Activated CD8-positive, alpha-beta T cell treated with anti-CD3 and anti-CD28 coated beads for 36 hours (primary cell): Measurements from ENCODE around the gene SLC6A13. TPM values are rescaled to one million over a fixed set of nuclear protein-coding genes. Genes with fewer than 3 reads are reported as not detected.
A peak's percentile ranks its signal among the peaks of the same experiment; 100 is the strongest.

Source experiments
- ATAC-seq: fragments of 200-7000 bp; cut with Tn5 transposase; one replicate; pipeline ENCODE4 v1.10.0; 2021; ENCODE audit warnings: mild to moderate bottlenecking, moderate library complexity
- CTCF ChIA-PET: fragments of 350-600 bp; sonication (Branson Sonifier 250); formaldehyde crosslinking; loops from one replicate; lab custom pipeline; 2021; ENCODE audit warnings: antibody characterized with exemption; lab: Charles Lee
- POLR2A ChIA-PET: fragments of 350-600 bp; sonication (Branson Sonifier 250); formaldehyde crosslinking; loops from one replicate; lab custom pipeline; 2021; ENCODE audit warnings: antibody characterized with exemption; lab: Charles Lee
- DNase-seq: peaks from one replicate; pipeline ENCODE4 v3.0.0-alpha.2; 2020
- H3K27ac Mint-ChIP-seq: one replicate; pipeline ENCODE4 v1.8.0; 2021; ENCODE audit warnings: mild to moderate bottlenecking, mixed read lengths
- H3K27me3 Mint-ChIP-seq: one replicate; pipeline ENCODE4 v1.8.0; 2021; ENCODE audit warnings: mixed read lengths
- H3K36me3 Mint-ChIP-seq: one replicate; pipeline ENCODE4 v1.8.0; 2021; ENCODE audit warnings: low read depth, mixed read lengths
- H3K4me1 Mint-ChIP-seq: one replicate; pipeline ENCODE4 v1.8.0; 2021; ENCODE audit warnings: low read depth, mixed read lengths
- H3K4me3 Mint-ChIP-seq: one replicate; pipeline ENCODE4 v1.8.0; 2021; ENCODE audit warnings: mild to moderate bottlenecking, moderate library complexity, mixed read lengths
- H3K9me3 Mint-ChIP-seq: one replicate; pipeline ENCODE4 v1.8.0; 2021; ENCODE audit warnings: mixed read lengths
- CTCF ChIP-seq: fragments of 200-600 bp; IDR thresholded peaks from one replicate; pipeline ENCODE4 v1.8.0; 2022; ENCODE audit warnings: antibody characterized with exemption, mild to moderate bottlenecking
- intact Hi-C: fragments of 100-400 bp; cut with micrococcal nuclease; formaldehyde crosslinking; loops from one replicate; pipeline ENCODE4 v1.10.0; 2022
- total RNA-seq, 2 experiments: library from RNA; stranded (reverse); gene quantifications; one replicate each; pipeline ENCODE4 v1.2.3, GENCODE V29; 2021

Gene SLC6A13
- total RNA-seq, 2 experiments from 2014 or later: not detected

- H3K9me3 Mint-ChIP-seq: peaks cover 6% of the 10 kb centered on the region
- H3K4me3 Mint-ChIP-seq: no peak overlapping the region
- H3K27me3 Mint-ChIP-seq: no peaks in the 10 kb centered on the region
- H3K27ac Mint-ChIP-seq: no peak overlapping the region
- DNase-seq (no peak), ATAC-seq (no peak)
- ChIA-PET POLR2A (no interaction called here), CTCF (interaction anchor here (0.6 to 0.9 kb wide), 2 partner anchors 15 to 28 kb away, joined by 3 read pairs; no protein-coding TSS in a partner anchor)
- TF ChIP-seq CTCF: no peak
- intact Hi-C loops: no loop called here
- H3K4me1 Mint-ChIP-seq: peaks cover 26% of the 10 kb centered on the region
- H3K36me3 Mint-ChIP-seq: peaks cover 69% of the 10 kb centered on the region
These were observed 32.5 kb upstream of the SLC6A13 start for GRCh38 chr12:295132-295531.

- DNase-seq (no peak), ATAC-seq (no peak)
- Mint-ChIP-seq H3K9me3 (no peaks in the 10 kb centered on the region), H3K27ac (peak overlapping the region; percentile 21), H3K4me1 (peaks cover 12% of the 10 kb centered on the region), H3K27me3 (no peaks in the 10 kb centered on the region), H3K4me3 (no peak overlapping the region), H3K36me3 (peaks cover 54% of the 10 kb centered on the region)
- CTCF ChIA-PET: no interaction called here
- intact Hi-C loops: no loop called here
- TF ChIP-seq CTCF: no peak
- POLR2A ChIA-PET: no interaction called here
These were observed 30.6 kb upstream of the SLC6A13 start for GRCh38 chr12:293199-293598.

- Mint-ChIP-seq H3K4me3 (no peak overlapping the region), H3K4me1 (peaks cover 19% of the 10 kb centered on the region), H3K27me3 (no peaks in the 10 kb centered on the region), H3K27ac (no peak overlapping the region), H3K9me3 (no peaks in the 10 kb centered on the region), H3K36me3 (peaks cover 55% of the 10 kb centered on the region)
- POLR2A ChIA-PET: no interaction called here
- DNase-seq: no peak
- no peak for TF ChIP-seq CTCF
- ATAC-seq: no peak
- intact Hi-C loops: no loop called here
- CTCF ChIA-PET: interaction anchor here (0.7 kb wide), 1 partner anchor 29 kb away, joined by 3 read pairs; the partner anchor contains the start of gene SLC6A13
These were observed 29.6 kb upstream of the SLC6A13 start for GRCh38 chr12:292186-292585.

- intact Hi-C loops: no loop called here
- ChIA-PET POLR2A (no interaction called here), CTCF (no interaction called here)
- no peak for TF ChIP-seq CTCF
- Mint-ChIP-seq H3K4me1 (peaks cover 29% of the 10 kb centered on the region), H3K4me3 (no peak overlapping the region), H3K27me3 (no peaks in the 10 kb centered on the region), H3K9me3 (no peaks in the 10 kb centered on the region), H3K36me3 (peaks cover 55% of the 10 kb centered on the region), H3K27ac (peak overlapping the region; percentile 53)
- ATAC-seq: no peak
- DNase-seq: no peak
These were observed 28.6 kb upstream of the SLC6A13 start for GRCh38 chr12:291153-291723.

- H3K4me1 Mint-ChIP-seq: peaks cover 35% of the 10 kb centered on the region
These were observed 26.1 kb upstream of the SLC6A13 start for GRCh38 chr12:288687-289086.

More at GRCh38 chr12:288687-289086, 26.1 kb upstream of the SLC6A13 start:
- Mint-ChIP-seq H3K36me3 (peaks cover 58% of the 10 kb centered on the region), H3K9me3 (no peaks in the 10 kb centered on the region), H3K27me3 (no peaks in the 10 kb centered on the region), H3K27ac (no peak overlapping the region), H3K4me3 (no peak overlapping the region)
- no peak for ATAC-seq
- ChIA-PET CTCF (no interaction called here), POLR2A (no interaction called here)
- intact Hi-C loops: no loop called here
- DNase-seq: no peak
- TF ChIP-seq CTCF: no peak
